ENCODE measurements around the gene RIN3.

Gene RIN3

DNA sequence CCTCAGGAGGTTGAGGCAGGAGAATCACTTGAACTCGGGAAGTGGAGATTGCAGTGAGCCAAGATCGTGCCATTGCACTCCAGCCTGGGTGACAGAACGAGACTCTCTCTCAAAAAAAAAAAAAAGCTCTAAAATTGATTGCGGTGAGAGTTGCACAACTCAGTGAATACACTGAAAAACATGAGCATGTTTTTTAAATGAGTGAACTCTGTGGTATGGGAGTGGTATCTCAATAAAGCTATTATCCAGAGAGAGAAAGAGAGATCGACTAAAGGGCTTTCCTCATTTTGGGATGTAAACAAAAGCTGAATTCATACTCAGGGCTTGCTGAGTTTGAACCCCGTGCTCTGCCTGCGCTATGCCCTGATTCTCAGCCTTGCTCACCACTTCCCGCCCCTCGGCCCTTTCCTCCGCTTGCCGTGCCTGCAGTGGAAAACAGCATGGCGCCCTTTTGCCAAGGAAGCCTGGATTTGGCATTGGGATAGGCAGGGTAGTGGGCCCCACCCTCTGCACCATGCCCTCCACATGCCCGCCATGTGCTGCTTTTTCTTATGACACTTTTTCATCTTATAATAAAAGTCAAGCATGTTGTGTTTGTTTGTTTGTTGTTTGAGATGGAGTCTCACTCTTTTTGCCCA lies 132.4 kb downstream of the RIN3 start:
- TF ChIP-seq, protein P1, sequence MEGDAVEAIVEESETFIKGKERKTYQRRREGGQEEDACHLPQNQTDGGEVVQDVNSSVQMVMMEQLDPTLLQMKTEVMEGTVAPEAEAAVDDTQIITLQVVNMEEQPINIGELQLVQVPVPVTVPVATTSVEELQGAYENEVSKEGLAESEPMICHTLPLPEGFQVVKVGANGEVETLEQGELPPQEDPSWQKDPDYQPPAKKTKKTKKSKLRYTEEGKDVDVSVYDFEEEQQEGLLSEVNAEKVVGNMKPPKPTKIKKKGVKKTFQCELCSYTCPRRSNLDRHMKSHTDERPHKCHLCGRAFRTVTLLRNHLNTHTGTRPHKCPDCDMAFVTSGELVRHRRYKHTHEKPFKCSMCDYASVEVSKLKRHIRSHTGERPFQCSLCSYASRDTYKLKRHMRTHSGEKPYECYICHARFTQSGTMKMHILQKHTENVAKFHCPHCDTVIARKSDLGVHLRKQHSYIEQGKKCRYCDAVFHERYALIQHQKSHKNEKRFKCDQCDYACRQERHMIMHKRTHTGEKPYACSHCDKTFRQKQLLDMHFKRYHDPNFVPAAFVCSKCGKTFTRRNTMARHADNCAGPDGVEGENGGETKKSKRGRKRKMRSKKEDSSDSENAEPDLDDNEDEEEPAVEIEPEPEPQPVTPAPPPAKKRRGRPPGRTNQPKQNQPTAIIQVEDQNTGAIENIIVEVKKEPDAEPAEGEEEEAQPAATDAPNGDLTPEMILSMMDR (IDR thresholded peaks at IDR 0.05; ENCODE audit: low read depth, low read length), result no peak
- H3K4me3 ChIP-seq (replicated peaks in 1 of 2; ENCODE audit: low read depth in 2 of 2, low read length in 2 of 2), result no peak overlapping the region
- peak; percentile 83 to 86 for DNase-seq (ENCODE audit: low read depth in 2 of 2)

DNA sequence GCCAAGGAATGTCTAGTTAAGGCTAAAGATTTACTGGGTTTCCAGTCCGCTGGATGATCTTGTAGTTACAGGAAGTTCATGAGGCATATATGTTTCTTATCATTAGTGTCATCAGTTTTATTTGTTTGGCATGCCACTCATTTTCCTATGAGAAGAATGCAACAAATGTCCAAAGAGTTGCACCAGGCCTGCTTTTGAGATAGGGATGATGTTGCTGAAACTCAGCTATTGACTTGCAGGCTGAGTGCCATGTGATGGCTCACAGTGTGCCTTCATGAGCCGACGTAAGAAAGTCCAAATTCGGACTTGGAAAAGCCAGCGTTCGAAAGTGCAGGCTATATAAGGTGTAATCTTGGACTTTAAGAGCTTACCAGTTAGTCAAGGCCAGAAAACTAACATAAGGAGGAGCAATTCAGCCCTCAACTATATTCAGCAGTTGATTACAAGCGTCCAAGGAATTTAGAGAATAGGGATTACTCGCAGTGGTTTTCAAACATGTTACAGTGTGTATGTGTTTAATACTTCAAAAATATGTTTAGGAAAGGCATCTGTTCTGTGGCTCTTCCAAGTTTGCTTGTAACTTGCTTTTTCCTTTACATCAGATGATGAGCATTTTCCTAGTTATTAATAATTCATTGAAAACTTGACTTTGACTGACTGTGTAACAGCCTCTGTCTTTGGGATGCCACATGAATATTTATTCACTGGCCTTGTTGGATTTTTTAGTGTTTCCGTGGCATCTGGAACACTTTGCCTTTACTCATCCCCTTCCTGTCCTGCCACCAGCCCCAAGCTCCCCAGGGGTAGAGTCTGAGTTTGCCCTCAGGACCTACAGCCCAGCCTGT lies 133.6 kb downstream of the RIN3 start:
- peak; percentile 76 to 97 for DNase-seq (ENCODE audit: low read depth in 2 of 2)
- TF ChIP-seq, protein P1 (IDR thresholded peaks at IDR 0.05; ENCODE audit: low read depth, low read length), result no peak
- no peak overlapping the region for H3K4me3 ChIP-seq (replicated peaks in 1 of 2; ENCODE audit: low read depth in 2 of 2, low read length in 2 of 2)

- DNase-seq (ENCODE audit: low read depth in 2 of 2), result peak; percentile 52 to 62
- TF ChIP-seq, protein P1 (IDR thresholded peaks at IDR 0.05; ENCODE audit: low read depth, low read length), result no peak
- H3K4me3 ChIP-seq (replicated peaks in 1 of 2; ENCODE audit: low read depth in 2 of 2, low read length in 2 of 2), result no peak overlapping the region
These were observed 134.3 kb downstream of the RIN3 start for GRCh38 chr14:92647797-92648279.

GRCh38 chr14:92649066-92649465 lies 135.5 kb downstream of the RIN3 start:
- no peak overlapping the region for H3K4me3 ChIP-seq (replicated peaks in 1 of 2; ENCODE audit: low read depth in 2 of 2, low read length in 2 of 2)
- TF ChIP-seq, protein P1 (IDR thresholded peaks at IDR 0.05; ENCODE audit: low read depth, low read length), result no peak
- DNase-seq (ENCODE audit: low read depth in 2 of 2), result no peak

DNA sequence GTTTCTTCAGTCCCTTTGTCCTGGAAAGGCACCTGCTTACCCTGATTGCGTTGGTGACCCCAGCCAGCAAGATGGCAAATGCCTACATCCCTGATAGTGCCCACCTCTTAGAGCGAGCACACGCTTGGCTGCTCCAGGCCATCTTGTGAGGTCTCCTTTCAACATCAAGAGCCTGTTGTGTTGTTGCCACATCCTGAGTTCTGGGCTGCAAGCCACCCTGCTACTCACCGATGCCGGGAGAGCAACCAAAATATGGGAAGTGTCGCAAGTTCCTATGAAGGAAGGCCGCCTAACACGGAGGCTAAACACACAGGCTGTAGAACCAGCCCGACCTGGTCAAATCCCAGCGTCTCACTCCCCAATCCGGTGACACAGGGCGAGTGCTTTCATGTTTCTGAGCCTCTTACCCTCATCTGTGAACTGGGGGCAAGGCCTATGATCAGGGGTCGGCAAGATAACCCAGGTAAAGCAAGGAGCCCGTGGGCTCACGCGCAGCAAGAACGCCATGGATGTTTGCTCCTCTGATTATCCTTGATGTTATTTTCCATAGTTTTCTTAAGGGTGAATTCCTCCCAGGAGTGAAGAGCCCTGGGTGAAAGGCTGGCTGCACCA lies 136.5 kb downstream of the RIN3 start:
- DNase-seq (ENCODE audit: low read depth in 2 of 2), result peak; percentile 91 to 97
- no peak overlapping the region for H3K4me3 ChIP-seq (replicated peaks in 1 of 2; ENCODE audit: low read depth in 2 of 2, low read length in 2 of 2)
- TF ChIP-seq, protein P1 (IDR thresholded peaks at IDR 0.05; ENCODE audit: low read depth, low read length), result no peak

DNA sequence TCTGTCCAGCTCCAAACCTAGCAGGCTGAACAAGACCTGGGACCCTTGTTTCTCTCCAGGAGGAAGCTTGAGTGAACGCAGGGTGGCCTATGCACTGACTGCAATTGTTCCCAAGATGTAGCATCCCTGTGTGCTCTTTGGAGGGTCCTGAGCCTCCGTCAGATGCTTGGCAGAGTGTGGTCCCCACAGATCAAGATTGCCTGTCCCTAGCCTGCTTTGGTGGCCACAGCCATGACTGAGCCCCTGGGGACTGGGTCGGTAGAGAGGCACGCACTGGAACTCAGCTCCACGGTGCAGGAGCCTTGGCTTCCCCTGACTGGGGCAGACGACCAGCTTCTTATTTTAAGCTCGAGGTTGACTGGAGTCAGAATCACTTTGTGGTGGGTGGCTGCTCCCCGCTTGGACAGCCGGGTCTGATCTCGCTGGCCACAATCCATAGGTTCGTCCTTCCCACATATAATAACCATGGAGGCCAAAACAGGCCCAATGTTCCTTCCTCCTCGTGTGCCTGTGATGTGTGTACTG lies 137.1 kb downstream of the RIN3 start:
- H3K4me3 ChIP-seq (replicated peaks in 1 of 2; ENCODE audit: low read depth in 2 of 2, low read length in 2 of 2), result no peak overlapping the region
- no peak for DNase-seq (ENCODE audit: low read depth in 2 of 2)
- TF ChIP-seq, protein P1 (IDR thresholded peaks at IDR 0.05; ENCODE audit: low read depth, low read length), result no peak

Data from cardiac fibroblast (primary cell).